Measurements from ENCODE around the gene CLEC6A. TPM values are rescaled to one million over a fixed set of nuclear protein-coding genes. Genes with fewer than 3 reads are reported as not detected.
"Not testable (repeated sequence)": the region's sequence is repeated elsewhere in the genome, so short reads cannot be mapped to it uniquely, and the experiment has no call there.

CLEC6A gene
- 2.0 TPM for total RNA-seq
- long read RNA-seq, partial matches to known transcripts: 0 of 1 reads
- long read RNA-seq, other reads (novel, unspliced or antisense): 1 of 1 reads

DNA sequence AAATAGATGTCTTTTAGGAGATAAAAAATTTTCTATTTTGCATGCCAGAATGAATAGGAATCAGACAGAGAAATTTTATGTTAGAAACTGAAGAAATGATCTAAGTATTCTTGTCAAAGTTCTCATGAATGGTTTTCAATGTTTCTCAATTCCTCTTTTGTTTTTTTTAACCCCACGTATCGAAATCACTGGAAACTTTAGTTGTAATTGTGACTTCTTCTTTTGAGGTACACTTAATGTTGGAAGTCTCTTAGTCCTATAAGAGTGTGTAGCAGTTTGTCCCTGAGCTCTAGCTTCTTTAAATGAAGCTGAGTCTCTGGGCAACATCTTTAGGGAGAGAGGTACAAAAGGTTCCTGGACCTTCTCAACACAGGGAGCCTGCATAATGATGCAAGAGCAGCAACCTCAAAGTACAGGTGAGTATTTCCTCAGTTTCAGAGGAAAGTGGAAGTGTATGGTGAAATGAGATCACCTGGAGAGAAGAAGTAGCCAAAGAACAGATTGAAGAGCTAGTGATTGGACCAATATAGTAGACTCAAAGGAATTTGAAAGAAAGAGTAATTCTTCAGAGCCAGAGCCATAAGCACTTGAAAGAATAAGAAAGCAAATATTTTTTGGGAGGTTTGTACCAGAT lies at the start of gene CLEC6A:
CLEC6A (plus strand) TSS at position 236 of the 634 bp plus-strand sequence; CDS start at position 386, 150 bp downstream.
- intact Hi-C loops (cut with DNase I): no loop called here
- no peak within 1 kb of the TSS for H3K27ac ChIP-seq
- H3K36me3 ChIP-seq: no peaks in the 10 kb centered on the region
- H3K4me1 ChIP-seq: no peaks in the 10 kb centered on the region
- no peak for DNase-seq
- no peaks in the 10 kb centered on the region for H3K9me3 ChIP-seq
- no peak within 1 kb of the TSS for H3K4me3 ChIP-seq
- ATAC-seq: peak; percentile 58
- H3K27me3 ChIP-seq: no peaks in the 10 kb centered on the region
- TF ChIP-seq, protein P1, sequence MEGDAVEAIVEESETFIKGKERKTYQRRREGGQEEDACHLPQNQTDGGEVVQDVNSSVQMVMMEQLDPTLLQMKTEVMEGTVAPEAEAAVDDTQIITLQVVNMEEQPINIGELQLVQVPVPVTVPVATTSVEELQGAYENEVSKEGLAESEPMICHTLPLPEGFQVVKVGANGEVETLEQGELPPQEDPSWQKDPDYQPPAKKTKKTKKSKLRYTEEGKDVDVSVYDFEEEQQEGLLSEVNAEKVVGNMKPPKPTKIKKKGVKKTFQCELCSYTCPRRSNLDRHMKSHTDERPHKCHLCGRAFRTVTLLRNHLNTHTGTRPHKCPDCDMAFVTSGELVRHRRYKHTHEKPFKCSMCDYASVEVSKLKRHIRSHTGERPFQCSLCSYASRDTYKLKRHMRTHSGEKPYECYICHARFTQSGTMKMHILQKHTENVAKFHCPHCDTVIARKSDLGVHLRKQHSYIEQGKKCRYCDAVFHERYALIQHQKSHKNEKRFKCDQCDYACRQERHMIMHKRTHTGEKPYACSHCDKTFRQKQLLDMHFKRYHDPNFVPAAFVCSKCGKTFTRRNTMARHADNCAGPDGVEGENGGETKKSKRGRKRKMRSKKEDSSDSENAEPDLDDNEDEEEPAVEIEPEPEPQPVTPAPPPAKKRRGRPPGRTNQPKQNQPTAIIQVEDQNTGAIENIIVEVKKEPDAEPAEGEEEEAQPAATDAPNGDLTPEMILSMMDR (IDR thresholded peaks at IDR 0.05): no peak

DNA sequence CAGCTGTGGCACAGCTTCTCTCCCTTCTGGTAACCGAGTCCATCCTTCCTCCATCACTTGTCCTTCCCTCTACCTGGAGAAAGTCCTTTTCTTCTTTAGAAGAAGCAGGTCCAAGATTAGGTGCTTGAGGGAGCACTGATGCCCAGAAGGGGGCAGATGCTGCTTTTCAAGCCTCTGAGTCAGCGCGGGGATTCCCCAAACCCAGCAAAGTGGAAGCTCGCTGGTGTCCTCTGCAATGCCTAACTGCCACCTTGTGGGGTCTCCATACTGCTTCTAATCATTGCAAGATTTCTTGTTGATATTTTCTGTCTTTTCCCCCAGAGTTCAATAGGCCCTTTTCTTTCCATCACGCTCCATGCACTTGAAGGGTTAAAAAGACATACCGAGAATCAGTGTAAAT lies 36.2 kb upstream of the CLEC6A start:
- DNase-seq; H3K27ac ChIP-seq; H3K4me1 ChIP-seq; H3K9me3 ChIP-seq; intact Hi-C loops (cut with DNase I); ATAC-seq; H3K4me3 ChIP-seq; H3K27me3 ChIP-seq; H3K36me3 ChIP-seq: not testable (repeated sequence)

DNA sequence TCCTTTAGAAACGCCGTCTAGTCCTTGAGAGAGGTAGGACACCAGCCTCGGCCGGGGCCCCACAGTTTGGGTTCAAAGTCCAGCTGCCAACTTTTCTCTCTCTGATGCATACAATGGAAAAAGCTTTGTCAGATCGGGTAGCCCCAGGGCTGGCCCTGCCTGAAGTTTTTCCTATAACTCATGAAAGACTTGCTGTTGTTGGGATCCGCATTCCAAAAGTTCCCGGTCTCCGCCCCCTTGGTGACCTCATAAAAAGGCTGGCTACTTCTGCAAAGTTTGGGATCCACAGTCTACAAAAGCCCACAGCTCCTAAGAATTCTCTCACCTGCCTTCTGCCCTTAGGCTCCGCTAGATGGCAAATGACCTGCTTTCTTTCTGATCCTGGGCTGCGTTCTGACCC lies 35.3 kb upstream of the CLEC6A start:
- TF ChIP-seq, protein P1 (IDR thresholded peaks at IDR 0.05): no peak
- no peak for DNase-seq
- Histone ChIP-seq H3K4me1 (no peaks in the 10 kb centered on the region), H3K4me3 (no peak overlapping the region), H3K27ac (no peak overlapping the region), H3K36me3 (no peaks in the 10 kb centered on the region), H3K27me3 (no peaks in the 10 kb centered on the region), H3K9me3 (no peaks in the 10 kb centered on the region)
- intact Hi-C loops (cut with DNase I): no loop called here
- no peak for ATAC-seq

DNA sequence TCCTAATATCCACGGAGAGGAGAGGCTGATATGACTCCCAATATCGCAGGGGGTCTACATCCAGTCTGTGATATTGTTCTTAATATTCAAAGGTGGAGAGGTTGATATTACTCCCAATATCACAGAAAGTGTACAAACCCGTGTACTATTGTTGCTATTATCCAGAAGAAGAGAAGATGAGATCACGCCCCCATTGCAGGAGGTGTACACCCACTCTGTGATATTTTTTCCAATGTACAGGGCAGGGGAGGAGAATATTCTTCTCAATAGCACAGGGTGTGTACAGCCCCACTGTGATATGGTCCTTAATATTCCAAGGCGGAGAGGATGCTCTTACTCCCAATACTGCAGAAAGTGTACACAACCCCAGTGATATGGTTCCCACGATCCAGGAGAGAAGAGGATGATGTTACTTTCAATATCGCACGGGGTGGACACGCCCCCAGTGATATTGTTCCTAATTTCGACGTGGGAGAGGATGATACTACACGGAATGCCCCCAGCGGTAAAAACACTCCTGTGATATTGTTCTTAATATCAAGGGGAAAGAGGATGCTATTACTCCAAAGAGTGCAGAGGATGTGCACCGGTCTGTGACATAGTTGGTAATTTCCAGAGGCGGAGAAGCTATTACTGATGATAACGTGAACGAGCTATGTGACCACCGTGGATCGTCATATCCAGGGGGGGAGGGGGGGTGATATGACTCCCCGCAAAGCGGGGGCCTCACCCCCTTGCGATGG lies 11.1 kb upstream of the CLEC6A start:
- H3K4me3 ChIP-seq; H3K27ac ChIP-seq; H3K4me1 ChIP-seq; H3K9me3 ChIP-seq; DNase-seq; ATAC-seq; intact Hi-C loops (cut with DNase I); H3K27me3 ChIP-seq; H3K36me3 ChIP-seq: not testable (repeated sequence)

DNA sequence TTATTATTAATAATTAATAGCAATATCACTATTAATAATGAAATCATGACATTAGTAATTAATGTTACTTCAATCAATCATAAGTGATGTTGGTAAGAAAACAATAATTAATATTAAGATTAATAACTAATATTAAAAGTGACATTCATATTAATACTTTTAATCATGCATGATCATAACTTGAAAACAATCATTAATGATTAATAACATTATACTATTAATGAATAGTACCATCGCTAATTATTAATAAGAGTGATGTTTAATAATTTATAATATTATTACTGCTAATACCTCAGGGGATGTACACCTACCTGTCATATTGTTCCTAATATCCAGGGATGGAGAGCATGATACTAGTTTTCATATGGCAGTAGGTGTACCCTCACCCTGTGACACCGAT lies 10.0 kb upstream of the CLEC6A start:
- TF ChIP-seq, protein P1 (IDR thresholded peaks at IDR 0.05): no peak
- DNase-seq (no peak), ATAC-seq (no peak)
- Histone ChIP-seq H3K4me1 (no peaks in the 10 kb centered on the region), H3K36me3 (no peaks in the 10 kb centered on the region), H3K4me3 (no peak overlapping the region), H3K27ac (no peak overlapping the region), H3K27me3 (no peaks in the 10 kb centered on the region), H3K9me3 (no peaks in the 10 kb centered on the region)
- intact Hi-C loops (cut with DNase I): no loop called here

DNA sequence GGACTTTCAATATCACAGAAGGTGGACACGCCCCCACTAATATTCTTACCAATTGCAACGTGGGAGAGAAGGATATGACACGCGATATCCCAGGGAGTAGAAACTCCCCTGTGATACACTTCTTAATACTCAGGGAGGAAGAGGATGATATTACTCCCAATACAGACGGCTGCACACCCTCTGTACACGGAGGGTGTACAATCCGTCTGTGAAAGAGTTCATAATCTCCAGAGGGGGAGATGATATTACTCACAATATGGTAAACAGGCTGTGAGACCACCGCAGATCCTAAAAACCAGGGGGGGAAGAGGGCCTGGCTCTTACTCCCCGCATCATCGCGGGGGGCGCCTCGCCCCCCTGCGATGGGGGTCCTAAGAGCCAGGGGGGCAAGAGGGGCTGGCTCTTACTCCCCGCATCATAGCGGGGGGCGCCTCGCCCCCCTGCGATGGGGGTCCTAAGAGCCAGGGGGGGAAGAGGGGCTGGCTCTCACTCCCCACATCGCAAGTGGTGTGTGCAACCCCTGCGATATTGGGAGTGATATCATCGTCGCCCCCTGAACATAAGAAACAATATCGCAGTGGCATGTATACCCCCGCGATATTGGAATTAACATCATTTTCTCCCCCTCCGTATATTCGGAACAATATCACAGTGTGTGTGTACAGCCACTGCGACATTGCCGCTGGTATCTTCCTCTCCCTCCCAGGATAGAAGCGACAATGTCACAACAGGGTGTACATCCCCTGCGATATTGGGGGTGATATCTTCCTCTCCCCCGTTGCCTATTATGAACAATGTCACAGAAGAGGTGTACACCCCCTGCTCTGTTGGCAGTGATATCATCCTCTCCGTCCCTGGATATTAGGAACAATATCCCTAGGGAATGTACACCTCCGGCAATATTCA lies 8.9 kb upstream of the CLEC6A start:
- H3K4me1 ChIP-seq: no peaks in the 10 kb centered on the region
- H3K9me3 ChIP-seq: no peaks in the 10 kb centered on the region
- TF ChIP-seq, protein P1 (IDR thresholded peaks at IDR 0.05): no peak
- ATAC-seq (no peak), DNase-seq (no peak)
- intact Hi-C loops (cut with DNase I): no loop called here
- H3K27ac ChIP-seq: no peak overlapping the region
- H3K4me3 ChIP-seq: no peak overlapping the region
- H3K27me3 ChIP-seq: no peaks in the 10 kb centered on the region
- H3K36me3 ChIP-seq: no peaks in the 10 kb centered on the region
